ENCODE results near the gene GNPDA1.

GNPDA1 gene

DNA sequence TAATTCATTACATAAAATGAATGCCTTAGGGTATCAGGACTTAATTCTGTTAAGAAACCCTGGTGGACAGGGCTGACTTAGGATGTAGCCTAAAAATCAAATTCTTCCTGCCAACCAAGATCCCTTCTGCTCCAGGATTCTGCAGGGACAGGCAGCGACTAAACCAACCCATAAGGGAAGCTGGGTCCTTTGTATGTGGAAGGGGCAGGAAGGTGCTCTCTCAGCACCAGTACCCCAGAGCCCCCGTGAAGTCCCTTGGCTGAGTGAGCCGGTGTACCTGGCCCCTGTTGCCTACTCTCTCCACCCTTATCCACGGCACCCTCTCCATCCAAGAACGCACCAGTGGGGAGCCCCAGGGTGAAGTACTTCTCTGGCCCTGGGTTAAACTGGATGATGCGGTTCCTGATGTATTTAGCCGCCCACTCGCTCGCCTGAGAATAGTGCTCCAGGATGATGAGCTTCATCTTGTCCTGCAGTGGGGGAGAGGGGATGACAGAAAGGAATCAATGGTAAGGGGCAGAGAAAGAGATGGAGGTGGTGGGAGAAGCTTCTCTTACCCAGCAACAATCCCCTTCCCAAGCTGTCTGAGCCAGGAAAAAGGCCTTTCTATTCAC lies 1.1 kb downstream of the GNPDA1 start:
- TF ChIP-seq, protein P1, sequence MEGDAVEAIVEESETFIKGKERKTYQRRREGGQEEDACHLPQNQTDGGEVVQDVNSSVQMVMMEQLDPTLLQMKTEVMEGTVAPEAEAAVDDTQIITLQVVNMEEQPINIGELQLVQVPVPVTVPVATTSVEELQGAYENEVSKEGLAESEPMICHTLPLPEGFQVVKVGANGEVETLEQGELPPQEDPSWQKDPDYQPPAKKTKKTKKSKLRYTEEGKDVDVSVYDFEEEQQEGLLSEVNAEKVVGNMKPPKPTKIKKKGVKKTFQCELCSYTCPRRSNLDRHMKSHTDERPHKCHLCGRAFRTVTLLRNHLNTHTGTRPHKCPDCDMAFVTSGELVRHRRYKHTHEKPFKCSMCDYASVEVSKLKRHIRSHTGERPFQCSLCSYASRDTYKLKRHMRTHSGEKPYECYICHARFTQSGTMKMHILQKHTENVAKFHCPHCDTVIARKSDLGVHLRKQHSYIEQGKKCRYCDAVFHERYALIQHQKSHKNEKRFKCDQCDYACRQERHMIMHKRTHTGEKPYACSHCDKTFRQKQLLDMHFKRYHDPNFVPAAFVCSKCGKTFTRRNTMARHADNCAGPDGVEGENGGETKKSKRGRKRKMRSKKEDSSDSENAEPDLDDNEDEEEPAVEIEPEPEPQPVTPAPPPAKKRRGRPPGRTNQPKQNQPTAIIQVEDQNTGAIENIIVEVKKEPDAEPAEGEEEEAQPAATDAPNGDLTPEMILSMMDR (IDR thresholded peaks at IDR 0.05; ENCODE audit: low read depth, low read length) = no peak; the same call in 1 of the 2 replicates

DNA sequence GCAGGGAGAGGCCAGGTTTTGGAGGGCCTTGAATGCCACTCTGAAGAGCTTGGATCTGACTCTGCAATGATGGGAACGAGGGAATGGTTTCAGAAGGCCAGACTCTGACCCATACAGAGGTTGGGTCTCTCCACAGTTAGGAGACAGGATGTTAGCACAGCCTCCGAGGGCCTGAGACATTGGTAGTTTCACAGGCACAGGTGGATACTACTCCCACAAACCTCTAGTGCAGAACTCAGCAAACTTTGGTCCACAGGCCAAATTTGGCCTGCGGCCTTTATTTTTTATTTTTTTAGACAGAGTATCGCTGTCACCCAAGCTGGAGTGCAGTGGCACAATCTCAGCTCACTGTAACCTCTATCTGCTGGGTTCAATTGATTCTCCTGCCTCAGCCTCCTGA lies 2.9 kb downstream of the GNPDA1 start:
- H3K4me3 ChIP-seq (ENCODE audit: low read depth, low read length) = no peak overlapping the region
- TF ChIP-seq, protein P1 (IDR thresholded peaks at IDR 0.05; ENCODE audit: low read depth, low read length) = no peak

More for the DNA sequence above, 1.1 kb downstream of the GNPDA1 start:
- peak overlapping the region; percentile 82; the same call in 1 of the 2 replicates for H3K4me3 ChIP-seq (ENCODE audit: low read depth, low read length)

DNA sequence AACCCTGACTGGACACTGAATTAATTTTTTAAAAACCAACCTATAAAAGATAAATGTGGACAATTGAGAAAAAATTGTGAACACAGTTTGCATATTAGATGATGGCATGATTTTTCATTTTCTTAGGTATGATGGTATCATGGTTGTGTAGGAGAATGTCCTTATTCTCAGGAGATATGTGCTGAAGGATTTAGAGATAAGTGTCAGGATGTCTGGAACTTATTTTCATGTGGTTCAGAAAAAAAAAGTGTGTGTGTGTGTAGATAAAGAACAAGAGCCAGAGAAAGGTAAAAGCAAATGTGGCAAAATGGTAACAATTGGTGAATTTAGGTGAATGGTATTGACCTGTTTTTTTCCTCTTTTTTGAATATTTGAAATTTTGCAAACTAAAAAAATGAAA lies 4.0 kb downstream of the GNPDA1 start:
- TF ChIP-seq, protein P1 (IDR thresholded peaks at IDR 0.05; ENCODE audit: low read depth, low read length) = no peak
- no peak overlapping the region for H3K4me3 ChIP-seq (ENCODE audit: low read depth, low read length)

DNA sequence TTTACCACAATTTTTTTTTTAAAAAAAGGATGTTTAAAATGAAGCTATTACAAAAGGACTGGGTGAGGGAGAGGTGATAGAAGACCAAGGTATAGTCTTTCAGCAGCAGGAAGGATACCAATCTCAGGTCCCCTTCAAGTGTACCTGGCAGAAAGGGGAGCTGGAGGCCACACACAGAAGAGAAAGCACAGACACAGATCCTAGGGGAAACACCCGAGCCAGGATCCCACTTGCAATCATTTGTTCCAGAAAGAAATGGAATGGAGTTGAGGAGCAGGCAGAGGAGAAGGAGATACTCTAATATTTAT lies 5.6 kb downstream of the GNPDA1 start:
- no peak overlapping the region for H3K4me3 ChIP-seq (ENCODE audit: low read depth, low read length)
- TF ChIP-seq, protein P1 (IDR thresholded peaks at IDR 0.05; ENCODE audit: low read depth, low read length) = no peak

DNA sequence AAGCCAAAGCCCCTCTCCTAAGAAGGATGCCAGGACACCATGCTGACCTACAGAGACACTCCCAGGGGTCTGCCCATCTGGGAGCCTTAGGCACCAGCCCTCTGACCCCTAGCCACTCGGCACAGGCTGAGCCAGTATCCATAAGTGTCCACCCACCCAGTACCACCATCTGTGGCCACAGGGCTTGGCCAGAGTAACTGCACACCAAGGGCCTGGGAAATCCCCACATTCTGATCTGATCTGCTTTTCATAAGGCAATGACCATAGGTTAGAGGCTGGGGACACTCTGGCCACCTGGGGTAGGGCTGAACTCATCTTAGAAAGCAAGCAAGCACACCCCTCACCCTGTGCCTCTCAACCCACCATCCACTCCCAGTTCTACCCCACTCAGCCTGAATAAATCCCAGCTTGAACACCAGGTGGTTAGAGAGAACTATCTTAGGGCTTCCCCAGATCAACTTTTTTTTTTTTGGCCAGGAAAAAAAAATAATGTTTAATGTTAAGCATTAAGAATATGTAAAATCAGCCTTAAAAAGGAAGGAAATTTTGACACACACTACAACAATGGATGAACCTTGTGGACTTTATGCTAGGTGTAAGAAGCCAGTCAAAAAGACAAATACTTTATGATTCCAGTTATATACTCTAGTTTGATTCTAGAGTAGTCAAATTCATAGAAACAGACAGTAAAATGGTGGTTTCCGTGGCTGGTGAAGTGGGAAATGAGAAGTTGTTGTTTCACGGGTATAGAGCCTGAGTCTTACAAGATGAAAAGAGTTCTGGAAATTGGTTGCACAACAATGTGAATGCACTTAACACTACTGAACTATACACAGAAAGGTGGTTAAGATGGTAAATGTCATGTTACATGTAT lies 6.2 kb downstream of the GNPDA1 start:
- H3K4me3 ChIP-seq (ENCODE audit: low read depth, low read length) = no peak overlapping the region
- TF ChIP-seq, protein P1 (IDR thresholded peaks at IDR 0.05; ENCODE audit: low read depth, low read length) = no peak

DNA sequence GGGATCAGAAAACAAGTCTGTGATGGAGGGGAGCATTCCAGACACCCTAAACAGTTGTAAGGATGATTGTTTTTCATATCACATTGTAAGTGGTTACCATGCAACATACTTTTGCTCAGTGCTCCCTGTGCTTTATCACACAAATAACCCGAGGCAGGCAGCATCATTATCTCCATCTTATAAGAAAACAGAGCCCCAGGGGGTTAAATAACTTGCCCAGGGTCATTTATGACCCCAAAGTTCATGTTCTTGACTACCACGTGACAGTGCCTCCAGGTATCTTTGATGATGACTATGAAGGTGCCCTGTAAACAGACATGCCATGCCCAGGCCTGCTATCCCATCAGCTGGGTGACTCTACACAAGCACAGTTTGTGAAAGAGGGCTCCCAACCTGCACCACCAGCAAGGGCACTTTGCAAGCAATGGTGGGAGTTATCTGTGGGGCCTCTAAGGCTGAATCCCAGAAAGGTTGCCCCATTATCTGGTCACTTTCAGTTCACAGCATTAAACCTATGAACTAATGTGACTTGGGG lies 9.5 kb downstream of the GNPDA1 start:
- TF ChIP-seq, protein P1 (IDR thresholded peaks at IDR 0.05; ENCODE audit: low read depth, low read length) = no peak
- H3K4me3 ChIP-seq (ENCODE audit: low read depth, low read length) = no peak overlapping the region
